GM19240 (cell line): ENCODE measurements around the gene PHPT1.
"Not testable (repeated sequence)": the region's sequence is repeated elsewhere in the genome, so short reads cannot be mapped to it uniquely, and the experiment has no call there.

Experiments used
- DNase-seq: peaks from one replicate; pipeline ENCODE4 v3.0.0; 2011; ENCODE audit warnings: low spot score; ENCODE audit not compliant: insufficient read length

PHPT1 gene

GRCh38 chr9:136837146-136837855, 11.9 kb upstream of the PHPT1 start:
- DNase-seq = no peak

- DNase-seq = not testable (repeated sequence)
Observed at GRCh38 chr9:136837856-136838277, 11.3 kb upstream of the PHPT1 start.

GRCh38 chr9:136838314-136839228, 10.6 kb upstream of the PHPT1 start:
- no peak for DNase-seq

- DNase-seq = no peak
Observed at GRCh38 chr9:136839229-136840139, 9.7 kb upstream of the PHPT1 start.

GRCh38 chr9:136840140-136840876, 8.9 kb upstream of the PHPT1 start:
- DNase-seq = no peak

- DNase-seq = no peak
Observed at GRCh38 chr9:136840877-136841645, 8.1 kb upstream of the PHPT1 start.

- not testable (repeated sequence) for DNase-seq
Observed at GRCh38 chr9:136841646-136842379, 7.4 kb upstream of the PHPT1 start.

- DNase-seq = peak; percentile 93
Observed at GRCh38 chr9:136842380-136842948, 6.7 kb upstream of the PHPT1 start, which contains the start of gene AJM1. AJM1 (plus strand) TSS chr9:136842478; CDS start chr9:136844415, 1,937 bp downstream.

- not testable (repeated sequence) for DNase-seq
Observed at GRCh38 chr9:136843159-136843800, 5.9 kb upstream of the PHPT1 start.

- DNase-seq = not testable (repeated sequence)
Observed at GRCh38 chr9:136843801-136844740, 5.1 kb upstream of the PHPT1 start.

- DNase-seq = no peak
Observed at GRCh38 chr9:136844761-136845464, 4.3 kb upstream of the PHPT1 start.

- DNase-seq = no peak
Observed at GRCh38 chr9:136845465-136846260, 3.5 kb upstream of the PHPT1 start.

GRCh38 chr9:136846376-136847087, 2.7 kb upstream of the PHPT1 start:
- DNase-seq = no peak

GRCh38 chr9:136847088-136847825, 2.0 kb upstream of the PHPT1 start:
- no peak for DNase-seq
